NCI-H1092 (cell line): ENCODE measurements around the gene CDC16.

Source experiments
- DNase-seq: peaks from one replicate; lab custom pipeline; 2025; lab: John Stamatoyannopoulos, UW

The CDC16 gene

DNA sequence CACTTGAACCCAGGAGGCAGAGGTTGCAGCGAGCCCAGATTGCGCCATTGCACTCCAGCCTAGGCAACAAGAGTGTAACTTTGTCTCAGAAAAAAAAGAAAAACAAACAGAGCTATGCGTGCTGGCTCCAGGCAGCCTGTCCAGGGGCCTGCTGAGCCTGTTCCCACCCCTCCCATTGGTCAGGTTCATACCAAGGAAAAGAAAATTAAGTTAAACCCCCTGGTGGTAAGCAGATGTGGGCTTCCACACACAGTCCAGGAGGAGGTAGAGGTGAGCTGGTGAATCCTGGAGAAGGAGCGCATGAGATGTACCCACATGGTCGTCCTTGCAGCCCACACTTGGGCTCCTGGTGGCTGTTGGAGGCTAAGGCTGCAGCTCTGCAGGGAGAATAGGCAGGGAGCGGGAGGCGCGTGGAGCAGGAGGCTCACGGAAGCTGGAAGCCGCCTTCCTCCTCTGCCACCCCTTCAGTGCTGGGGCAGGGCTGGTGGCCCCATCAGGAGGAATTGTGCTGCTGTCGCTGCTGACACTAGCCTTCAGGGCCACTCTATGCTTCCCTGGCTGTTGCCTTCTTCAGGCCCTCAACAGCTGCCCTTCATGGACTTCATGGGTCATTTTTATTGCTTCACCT lies 69.1 kb downstream of the CDC16 start:
- no peak for DNase-seq

DNA sequence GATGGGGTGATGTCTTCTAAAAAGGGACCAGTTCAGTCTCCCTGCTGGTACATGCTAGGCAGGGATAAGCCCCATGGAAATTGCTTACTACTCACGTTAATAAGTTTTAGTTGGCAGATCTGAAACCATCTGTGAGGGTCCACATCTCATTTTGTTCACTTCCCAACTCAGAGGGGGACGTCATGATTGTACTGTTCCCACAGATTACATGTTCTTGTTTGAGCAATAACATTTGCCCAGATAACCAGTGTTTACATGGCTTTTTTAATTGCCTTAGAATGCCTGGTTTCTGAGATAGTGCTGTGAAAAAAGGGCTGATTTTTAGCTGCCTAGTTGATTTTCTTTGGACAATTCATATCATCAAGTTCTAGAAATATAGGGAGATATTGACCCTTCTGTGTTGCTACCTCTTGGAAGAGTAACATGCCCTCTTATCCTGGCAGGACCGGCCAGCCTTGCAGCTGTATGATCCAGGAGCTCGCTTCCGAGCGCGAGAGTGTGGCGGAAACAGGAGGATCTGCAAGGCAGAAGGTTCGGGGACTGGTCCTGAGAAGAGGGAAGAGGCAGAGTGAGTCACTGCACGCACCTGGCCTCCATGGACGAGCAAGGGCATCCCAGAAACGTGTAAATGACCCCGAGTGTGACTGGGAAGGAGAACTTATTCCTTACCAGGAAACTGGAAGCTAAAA lies 69.8 kb downstream of the CDC16 start:
- DNase-seq: no peak

DNA sequence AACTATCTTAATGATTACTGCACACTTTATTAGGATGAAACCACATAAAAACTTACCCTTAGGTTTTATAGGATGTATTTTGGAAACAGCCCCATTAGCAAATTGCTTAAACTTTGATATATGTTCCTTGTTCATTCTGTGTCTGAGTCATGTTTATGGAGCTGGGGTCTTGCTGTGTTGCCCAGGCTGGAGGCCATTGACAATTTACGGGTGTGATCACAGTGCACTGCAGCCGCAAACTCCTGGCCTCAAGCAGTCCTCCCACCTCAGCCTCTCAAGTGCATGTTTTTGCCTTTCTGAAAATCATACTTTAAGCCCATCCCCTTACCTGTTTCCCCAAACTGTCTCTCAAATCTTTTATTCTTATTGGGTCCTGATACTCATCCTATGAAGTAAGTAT lies 74.4 kb downstream of the CDC16 start:
- no peak for DNase-seq

DNA sequence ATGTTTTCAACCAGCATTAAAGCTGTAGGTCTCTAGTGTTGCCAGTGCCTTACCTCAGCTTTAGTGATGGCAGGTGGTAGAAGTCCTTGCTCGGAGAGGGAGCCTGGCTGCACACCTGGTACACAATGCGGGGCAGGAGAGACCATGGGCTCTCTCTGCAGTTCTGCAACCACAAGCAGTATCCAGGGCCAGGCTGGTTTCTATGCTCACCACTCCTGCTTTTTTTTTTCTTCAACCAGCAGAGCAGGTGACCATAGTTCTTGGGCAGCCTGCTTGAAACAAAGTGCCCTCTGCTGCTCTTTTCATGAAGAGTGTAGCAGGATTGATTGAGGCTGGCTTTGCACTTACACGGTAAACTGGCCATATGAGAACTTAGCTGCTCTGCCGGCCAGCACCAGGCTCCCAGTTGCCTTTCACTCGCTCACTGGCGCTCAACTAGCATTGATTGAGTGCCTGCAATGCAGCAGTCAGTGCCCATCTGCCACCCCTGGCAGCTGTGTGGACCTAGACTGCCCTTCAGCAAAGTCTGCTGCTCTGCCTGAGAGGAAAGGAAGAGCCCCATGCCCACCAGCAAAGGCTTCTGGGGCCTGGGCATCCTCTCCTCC lies 75.2 kb downstream of the CDC16 start:
- peak; percentile 49 for DNase-seq

DNA sequence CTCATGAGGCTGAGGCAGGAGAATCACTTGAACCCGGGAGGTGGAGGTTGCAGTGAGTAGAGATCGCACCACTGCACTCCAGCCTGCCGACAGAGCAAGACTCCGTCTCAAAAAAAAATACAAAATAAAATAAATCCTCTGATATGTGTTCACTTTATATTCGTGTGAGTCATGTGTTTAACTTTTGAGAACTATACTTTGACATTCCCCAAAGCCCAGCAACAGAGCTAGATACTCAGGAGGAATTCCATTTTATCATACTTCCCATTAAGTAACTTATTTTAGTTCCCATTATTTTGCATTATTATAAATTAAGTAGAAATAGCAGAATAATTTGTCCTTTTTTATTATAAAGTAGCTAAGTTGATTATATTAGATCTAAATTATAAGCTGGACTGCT lies 76.3 kb downstream of the CDC16 start:
- DNase-seq: no peak

DNA sequence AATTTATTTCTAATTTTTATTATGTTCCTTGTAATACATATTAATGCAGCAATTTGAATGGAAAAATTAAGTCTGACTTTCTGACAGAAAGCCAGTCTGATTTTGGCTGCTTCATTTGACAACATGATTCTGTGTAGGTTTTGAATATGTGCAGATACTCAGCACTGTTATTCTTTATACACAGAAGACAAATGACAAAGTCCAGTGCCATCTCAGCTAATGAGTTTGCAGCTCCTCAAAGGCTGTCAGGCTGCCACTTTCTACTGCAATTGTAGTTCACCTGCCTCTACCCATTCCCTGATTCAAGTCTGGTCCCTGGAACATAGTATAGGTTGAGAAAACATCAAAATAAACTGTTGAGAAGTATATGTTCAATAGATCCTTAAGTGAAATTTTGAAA lies 76.7 kb downstream of the CDC16 start:
- DNase-seq: no peak

DNA sequence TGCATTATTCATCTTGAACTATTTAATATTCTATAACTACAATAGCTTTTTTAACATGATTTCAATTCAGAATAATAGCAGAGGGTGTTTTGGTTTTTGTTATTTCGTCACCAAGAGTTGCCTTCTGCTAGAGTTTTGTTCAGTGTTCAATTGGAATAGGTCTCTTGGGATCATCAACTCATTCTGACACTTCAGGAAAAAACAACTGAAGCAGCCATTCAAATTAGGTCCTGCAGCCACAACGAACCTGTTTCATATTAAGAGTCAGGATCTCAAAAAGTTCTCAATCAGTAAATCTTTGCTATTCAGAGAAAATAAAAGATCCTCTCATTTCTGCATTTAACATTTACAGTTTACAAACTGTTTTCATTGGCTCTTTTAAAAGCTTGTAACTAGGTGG lies 77.2 kb downstream of the CDC16 start:
- no peak for DNase-seq

DNA sequence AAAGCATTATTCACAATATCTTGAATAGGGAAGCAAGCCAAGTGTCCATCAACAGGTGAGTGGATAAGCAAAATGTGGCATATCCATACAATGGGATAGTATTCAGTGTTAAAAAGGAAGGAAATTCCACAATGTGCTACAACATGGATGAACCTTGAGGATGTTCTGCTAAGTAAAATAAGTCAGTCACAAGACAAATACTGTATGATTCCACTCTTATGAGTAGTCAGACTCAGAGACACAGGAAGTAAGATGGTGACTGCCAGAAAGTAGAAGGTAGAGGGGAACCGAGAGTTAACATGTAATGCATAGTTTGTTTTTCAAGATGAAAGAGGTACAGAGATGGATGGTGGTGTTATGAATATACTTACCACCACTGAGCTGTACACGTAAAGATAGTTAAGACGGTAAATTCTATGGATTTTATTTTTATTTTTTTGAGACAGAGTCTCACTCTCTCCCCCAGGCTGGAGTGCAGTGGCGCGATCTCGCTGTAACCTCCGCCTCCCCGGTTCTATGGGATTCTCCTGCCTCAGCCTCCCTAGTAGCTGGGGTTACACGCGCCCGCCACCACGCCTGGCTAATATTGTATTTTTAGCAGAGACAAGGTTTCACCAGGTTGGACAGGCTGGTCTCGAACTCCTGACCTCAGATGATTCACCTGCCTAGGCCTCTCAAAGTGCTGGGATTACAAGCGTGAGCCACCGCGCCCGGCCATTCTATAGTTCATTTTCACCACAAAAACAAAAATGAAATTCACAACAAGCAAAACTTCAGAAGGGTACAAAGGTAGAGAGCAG lies 78.6 kb downstream of the CDC16 start:
- no peak for DNase-seq

DNA sequence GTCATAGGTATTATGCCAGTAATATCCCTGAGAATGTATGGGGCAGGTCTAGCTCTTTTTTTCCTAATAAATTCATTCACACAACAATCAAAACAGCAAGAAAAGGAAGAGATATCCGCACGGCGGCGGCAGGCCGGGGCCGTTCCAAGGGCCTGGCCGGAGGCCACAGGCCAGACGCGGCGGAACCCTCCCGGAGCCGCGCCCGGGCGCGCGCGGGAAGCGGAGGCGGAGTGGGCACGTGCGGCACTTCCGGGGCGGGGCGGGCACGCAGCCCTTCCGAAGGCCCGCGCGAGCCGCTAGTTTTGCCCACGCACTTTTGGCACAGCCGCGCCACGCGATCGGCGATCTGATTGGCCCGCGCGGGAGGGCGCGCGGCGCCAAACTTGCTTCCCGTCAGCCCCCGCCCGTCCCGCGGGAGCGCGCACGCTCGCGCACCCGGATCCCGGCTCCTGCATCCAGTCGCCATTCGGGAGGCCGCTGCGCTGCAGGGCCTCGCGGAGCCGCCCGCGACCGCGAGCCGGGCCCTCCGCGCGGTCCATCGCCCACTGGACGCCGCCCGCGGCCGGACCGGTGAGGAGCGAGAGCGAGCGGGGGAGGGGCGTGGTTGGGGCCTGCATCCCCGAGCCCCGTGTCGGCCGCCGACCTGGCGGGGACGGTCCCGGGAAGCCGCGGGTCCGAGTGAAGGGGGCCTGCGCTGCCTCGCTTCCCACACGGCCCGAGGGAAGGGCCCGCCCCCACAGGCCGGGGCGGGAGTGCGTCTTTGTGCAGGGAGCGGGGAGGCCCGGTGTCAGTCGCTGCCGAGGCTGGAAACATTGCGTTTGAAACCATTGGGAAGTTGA lies 79.6 kb downstream of the CDC16 start, which contains the start of gene CHAMP1:
Gene CHAMP1, plus strand, starts transcription at position 430 of the 839 bp plus-strand sequence. CDS start 9,340 bp downstream, outside the sequence.
- peak; percentile 97 for DNase-seq

DNA sequence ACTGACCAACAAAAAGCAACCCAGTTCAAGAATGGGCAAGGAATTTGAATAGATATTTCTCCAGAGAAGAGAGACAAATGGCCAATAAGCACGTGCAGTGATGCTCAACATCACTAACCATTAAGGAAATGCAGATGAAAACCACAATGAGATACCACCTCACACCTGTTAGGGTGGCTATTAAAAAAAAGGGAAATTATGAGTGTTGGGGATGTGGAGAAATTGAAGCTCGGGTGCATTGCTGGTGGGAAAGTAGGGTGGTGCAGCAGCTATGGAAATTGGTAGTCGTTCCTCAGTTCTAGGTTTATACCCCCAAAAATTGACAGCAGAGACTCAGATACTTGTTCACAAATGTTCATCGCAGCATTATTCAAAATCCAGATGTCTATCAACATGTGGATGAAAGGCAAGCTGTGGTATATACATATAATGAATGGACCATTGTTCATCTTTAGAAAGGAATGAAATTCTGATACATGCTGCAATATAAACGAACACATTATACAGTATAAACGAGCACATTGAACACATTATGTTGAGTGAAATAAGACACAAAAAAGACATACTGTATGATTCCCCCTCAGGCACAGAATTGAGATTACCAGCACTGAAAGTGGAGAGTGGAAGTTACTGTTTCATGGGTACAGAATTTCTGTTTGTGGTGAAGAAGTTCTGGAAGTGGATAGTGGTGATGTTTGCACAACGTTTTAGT lies 80.5 kb downstream of the CDC16 start:
- DNase-seq: no peak

DNA sequence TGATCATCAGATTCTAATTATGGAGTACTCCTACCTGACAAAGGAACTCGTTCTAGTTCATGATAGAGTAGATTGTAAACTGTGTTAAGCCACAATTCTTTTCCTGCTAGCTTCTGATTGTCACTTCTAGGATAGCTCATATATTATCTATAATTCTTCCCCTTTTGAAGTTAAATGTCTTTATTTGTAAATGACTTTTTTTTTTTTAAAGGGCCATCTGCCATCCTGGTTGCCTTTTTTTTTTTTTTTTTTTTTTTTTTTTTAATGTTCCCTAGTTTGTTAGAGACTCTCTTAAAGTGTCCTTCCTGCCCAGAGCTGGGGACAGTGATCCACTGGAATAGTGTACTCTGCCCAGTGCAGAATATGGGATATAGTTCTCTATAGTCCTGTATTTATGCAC lies 83.9 kb downstream of the CDC16 start:
- DNase-seq: no peak

DNA sequence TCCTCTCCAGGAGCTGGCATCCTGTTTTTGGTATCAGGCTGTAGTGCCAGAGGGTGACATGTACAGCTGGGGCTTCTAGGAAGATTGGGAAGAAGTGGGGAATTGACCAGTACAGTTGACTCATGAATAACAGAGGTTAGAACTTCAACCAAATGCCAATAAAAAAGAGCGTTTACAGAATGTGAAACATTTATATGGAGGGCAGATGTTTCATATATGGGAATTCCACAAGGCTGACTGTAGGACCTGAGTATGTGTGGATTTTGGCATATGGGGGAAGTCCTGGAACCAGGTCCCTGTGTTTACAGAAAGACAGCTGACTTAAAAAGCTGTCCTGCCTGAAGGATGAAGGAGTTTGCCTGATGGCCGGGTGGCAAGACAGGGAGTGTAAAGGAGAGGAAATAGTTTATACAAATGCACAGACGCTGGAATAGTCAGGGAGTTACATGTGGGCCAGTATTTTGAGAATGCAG lies 84.8 kb downstream of the CDC16 start:
- no peak for DNase-seq

DNA sequence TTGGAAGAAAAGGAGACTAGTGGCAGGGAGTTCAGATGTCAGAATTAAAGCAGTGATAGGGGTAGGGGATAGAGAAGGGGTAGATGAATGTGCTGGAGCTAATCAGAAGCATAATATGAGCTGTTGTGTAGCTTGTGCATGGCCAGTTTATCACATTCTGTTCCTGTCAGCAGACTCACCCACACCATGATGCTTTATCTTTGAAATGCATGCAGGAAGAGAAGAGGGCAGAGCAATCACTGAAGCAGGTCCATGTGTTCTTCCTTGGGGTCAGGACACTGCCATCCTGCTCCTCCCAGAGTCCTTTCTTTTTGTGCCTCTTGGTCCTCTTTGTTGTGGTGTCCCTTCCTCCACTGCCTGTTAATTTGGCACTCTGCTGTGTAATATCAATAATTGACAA lies 85.4 kb downstream of the CDC16 start:
- no peak for DNase-seq

DNA sequence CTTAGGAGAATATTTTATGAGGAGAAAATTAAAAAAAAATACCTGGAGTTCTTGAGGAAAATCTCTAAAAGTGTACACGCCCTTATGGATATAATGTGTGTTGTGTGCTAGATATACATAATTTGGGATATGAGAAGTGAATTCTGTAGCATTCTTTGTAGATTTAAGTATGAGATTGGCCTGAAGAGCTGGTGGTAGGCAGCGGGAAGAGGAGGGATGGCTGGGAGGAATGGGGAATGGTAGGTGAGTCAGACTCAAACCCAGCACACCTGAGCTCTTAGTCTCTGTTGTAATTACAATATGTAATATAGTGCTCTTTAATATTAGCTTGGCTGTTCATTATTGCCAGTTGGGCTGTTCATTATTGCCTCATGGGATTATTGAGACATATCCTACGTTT lies 86.6 kb downstream of the CDC16 start:
- DNase-seq: no peak
